Activated naive CD8-positive, alpha-beta T cell treated with anti-CD3 and anti-CD28 coated beads, Interleukin-2, amount 50 U/mL, for 16 hours (primary cell): ENCODE data around the gene DUSP8.

ENCODE experiments used
- DNase-seq: peaks from one replicate; pipeline ENCODE4 v3.0.0-alpha.2; 2020; ENCODE audit warnings: low read depth, low spot score

The DUSP8 gene

DNA sequence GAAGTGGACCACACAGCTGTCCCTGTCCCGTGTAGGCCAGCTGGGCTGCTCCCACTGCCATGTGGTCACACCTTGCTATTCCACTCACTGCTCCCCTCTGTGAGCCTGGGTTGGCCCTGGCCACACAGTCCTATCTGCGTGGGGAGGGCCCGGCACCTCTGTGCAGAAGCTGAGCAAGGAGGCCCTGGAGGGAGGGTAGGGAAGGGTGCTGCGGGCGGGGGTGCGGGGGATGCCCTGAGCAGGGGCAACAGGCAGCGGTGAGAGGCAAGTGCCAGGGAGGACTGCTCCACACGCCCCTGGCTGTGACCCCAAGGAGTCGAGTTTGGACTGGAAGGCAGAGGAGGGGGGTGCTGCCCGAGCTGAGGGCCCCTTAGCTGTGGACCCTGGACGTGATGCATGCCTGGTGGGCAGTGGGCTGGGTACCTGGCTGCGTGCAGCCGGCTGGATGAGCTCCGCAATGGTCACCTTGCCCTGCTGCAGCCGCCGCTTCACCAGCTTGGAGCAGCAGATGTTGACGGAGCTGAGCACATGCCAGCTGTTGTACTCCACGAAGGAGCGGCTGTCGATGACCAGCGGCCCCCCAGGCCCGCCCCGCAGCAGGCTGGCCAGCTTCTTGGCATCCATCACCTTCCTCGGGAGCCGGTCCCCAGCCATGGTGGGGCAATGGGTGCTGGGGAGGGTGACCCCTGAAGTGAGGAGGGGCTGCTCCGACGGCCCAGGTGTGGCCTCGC is 6.7 kb downstream of the DUSP8 start:
- DNase-seq: no peak

- DNase-seq: no peak
These were observed 7.4 kb downstream of the DUSP8 start for GRCh38 chr11:1564535-1565172.

- DNase-seq: no peak
These were observed 8.2 kb downstream of the DUSP8 start for GRCh38 chr11:1563697-1564534.

DNA sequence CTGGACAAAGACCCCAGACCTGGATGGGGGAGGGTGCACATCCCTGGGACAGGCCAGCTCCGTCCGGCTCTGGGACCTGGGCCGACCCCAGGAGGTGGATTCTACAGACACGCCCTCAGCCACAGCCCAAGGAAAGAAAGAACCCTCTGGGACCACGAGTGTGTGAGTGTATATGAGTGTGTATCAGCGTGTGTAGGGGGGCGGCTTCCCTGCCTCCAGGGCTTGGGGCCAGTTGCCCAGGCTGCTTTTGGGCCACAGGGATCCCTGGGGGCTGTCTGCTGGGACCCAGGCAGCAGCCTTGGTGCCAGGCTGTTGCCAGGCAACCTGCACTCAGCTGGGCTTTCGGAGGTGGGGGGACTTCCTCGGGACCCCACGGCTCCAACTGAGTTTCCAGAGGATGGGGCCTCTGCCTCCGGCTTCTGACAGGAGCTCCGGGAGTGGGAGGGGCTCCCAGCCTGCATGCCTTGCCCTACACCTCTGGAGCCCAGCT is 8.9 kb downstream of the DUSP8 start:
- no peak for DNase-seq

DNA sequence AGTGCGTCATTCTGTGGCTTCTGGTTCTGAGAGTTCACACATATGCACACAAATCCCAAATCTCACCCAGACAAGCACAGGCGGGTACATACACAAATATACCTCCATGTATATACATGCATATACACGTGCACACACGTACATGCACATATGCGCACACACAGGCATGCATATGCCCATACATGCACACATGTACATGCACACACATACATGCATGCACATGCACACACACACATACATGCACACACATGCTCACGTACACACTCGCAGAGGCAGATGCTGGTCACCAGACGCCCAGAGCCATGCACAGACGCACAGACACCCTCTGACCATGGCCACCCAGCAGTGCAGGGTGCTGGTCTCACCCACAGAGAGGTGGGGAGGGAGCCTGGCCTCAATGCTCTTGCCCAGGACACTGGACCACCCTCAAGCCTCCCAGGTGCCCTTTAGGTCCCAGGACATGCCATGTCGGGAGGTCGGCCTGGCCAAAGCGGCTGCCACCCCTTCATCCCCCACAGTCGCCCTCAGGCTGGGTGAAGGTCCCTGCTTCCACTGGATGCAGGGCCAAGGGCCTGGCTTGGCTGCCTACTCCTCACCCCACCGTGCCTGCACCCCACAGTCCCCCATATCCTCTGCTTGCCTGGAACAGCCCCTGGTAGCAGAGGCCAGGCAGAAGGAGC is 9.5 kb downstream of the DUSP8 start:
- DNase-seq: no peak

GRCh38 chr11:1561955-1562354 is 10.1 kb downstream of the DUSP8 start:
- DNase-seq: no peak

DNA sequence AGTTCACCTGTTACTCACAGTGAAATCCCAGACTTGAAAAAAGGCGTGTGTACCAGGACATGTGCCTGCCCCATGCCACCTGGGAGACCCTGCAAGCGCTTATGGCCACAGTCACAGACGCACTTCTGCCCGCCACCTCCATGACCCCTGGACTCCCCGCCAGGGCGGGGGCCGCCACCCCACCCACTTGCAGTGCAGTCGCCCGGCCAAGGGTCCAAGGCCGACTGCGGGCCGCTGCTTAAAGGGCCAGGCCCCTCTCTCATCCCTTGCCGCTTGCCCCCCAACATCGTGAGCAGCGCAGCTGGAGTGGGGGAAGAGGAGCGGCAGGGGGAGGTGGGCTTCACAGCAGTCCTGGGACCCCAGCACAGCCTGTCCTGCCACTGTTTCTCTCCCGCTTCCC is 10.8 kb downstream of the DUSP8 start:
- DNase-seq: no peak

GRCh38 chr11:1560649-1561251 is 11.3 kb downstream of the DUSP8 start:
- no peak for DNase-seq

DNA sequence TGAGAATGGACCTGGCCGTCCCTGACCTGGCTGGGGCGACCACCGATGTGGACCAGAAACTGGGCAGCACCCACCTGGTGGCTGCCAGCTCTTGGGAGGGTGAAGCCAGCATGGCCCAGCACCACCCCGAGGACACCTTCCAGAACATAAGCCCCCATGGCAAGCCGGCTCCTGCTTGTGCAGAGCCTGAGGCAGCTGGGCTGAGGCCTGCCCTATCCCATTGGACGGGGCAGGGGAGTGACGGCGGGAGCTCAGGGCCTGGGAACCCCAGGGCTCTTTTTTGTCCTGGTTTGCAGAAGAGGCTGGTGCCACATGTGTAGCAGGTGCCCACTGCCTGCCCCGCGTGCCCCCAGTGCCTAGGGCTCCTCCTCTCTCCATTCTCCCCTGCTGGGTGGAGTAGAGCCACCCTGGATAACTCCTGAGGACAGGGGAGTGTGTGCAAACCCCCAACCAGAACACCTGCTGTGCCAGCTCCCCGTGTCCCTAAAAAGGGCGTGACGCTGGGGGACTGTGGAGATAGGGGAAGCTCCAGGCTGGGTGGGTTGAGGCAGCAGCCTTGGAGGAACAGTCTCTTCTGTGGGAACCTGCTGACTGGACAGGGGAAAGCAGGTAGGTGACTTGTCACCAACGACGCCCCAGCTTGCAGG is 11.9 kb downstream of the DUSP8 start:
- no peak for DNase-seq

DNA sequence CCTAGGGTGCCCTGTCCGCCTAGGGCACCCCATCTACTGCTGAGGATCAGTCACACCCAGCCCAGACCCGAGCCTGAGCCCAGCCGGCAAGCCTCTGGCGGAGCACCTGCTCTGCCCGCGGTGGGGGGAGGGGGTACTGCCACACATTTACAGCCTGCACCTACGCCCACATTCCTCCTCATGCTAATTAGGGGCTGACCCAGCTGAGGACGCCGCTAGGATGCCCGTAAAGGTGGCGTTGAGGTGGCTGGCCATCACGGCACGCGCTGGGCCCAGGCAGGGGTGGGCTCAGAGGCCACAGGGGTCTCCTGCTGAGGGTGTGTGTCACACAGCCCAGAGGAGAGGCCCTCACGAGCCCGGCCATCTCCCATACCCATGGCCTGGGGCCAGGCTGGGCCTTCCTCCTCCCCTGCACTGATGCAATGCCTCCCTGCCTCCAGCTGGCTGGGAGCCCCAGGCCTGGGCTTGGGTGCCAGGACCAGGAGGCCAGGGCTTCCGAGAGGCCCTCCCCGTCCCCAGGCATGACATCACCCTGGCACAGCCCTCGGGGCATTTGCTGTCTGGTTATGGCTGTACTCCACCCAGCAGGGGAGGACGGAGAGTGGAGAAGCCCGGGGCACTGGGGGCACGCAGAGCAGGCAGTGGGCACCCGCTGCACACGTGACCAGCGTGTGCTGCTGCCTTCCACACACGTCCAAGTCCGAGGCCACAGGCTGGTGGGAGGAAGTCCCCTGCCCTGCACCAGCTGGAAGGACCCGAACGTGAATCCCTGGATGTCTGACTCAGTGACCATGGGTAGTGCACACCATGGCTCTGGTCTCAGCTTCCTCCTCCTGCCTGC is 12.7 kb downstream of the DUSP8 start:
- DNase-seq: no peak

- no peak for DNase-seq
These were observed 13.3 kb downstream of the DUSP8 start for GRCh38 chr11:1558775-1559110.

GRCh38 chr11:1557904-1558774 is 13.9 kb downstream of the DUSP8 start:
- no peak for DNase-seq

- DNase-seq: no peak
These were observed 14.8 kb downstream of the DUSP8 start for GRCh38 chr11:1557051-1557884.

DNA sequence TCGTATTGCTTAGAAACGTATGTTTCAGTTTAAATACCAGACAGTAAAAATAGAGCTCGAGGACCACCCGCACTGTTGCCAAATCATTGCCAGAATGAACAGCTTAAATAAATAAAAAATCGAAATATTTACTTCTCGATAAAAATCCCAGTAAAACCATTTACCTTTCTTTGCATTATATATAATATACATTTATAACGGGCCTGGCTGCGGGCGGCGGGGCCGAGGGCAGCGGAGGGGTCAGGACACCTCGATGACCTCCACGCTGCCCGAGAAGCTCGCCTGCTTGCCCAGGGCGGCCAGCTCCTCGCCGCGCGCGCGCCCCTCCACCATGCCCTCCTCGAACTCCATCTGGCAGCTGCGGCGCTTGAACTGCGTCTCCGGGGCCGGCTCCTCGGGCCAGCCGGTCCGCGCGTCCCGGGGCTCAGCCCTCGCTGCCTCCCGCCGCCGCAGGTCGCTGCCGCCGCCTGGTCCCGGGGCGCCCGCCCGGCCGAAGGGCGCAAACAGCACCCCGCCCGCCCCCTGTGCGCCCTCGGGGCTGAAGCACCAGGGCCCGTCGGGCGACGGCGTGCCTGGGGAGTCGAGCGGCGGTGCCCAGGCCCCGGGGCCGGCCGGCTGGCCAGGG is 15.7 kb downstream of the DUSP8 start:
- no peak for DNase-seq

DNA sequence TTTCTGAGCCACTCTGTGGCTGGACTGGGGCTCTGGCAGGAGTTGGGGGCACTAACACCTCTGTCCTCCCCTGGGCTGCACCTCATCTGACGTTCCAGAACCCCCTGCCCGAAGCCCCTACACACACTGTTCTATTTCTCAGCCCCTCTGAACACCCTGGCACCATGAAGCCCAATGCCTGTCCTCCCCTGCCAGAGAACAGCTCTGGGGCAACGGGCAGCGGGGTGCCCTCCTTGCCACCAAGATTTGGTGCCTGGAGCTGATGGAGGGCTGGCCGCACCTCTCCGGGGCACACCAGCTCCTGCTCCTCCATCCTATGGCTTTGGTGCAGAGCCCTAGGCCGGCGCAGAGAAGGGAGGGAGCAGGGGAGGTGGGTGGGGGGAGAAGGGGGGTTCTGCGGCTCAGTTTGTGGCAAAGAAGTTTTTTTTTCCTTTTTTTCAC is 16.3 kb downstream of the DUSP8 start:
- no peak for DNase-seq

DNA sequence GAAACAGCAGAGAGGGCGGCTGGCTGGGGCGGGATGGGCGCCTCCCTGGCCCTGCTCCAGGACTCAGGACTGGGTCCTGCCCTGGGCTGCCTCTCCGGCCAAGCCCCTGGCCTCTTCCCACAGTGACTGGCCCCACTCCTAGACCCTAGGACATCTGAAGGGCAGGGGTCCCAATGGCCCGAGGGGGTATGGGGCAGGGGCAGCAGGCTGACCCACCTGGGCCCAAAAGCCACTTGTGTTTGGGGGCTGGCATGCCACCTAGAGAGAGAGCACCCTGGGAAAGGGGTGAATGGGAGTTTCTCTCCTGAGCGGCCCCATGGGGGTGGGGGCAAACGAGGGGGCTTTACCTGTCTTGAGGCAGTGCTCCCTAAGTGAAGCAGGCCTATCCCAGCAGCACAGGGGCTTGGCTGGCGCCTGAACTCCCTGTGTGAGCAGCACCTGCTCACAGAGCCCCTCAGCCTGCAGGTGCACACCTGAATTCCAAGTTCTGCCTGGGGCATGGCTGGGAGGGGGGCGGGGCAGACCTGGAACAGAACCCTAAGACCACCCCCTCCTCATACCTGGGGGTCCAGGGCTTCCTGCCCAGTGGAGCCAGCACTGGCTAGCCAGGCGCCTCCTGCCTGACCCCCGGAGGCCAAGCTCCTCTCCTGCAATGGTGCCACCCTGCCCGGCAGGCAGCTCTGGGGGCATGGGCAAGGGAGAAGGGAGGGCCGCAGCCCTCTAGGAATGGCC is 16.9 kb downstream of the DUSP8 start:
- no peak for DNase-seq
